Upper lobe of left lung (tissue), 4 donors: Measurements from ENCODE around the gene CBL.

Experiments used
- POLR2A ChIP-seq, 4 donors: fragments of 450-650 bp; IDR thresholded peaks; one replicate each; pipeline ENCODE4 v1.5.1; 2016 to 2017; ENCODE audit warnings: antibody characterized with exemption in 4 of 4, mild to moderate bottlenecking in 2 of 4
- POLR2AphosphoS5 ChIP-seq, 2 donors: sonication (generic); formaldehyde crosslinking; IDR thresholded peaks; one replicate each; pipeline ENCODE4 v1.5.1; 2017; ENCODE audit warnings: antibody characterized with exemption in 2 of 2
- TF ChIP-seq, protein P1 (sequence below), 6 experiments: fragments of 450-650 bp in 4 of 6; fragments of 200-600 bp in 2 of 6; sonication (generic) in 2 of 6; IDR thresholded peaks; one replicate each; pipeline ENCODE4 v1.5.1; 2016 to 2019; ENCODE audit warnings: antibody characterized with exemption in 6 of 6

DNA sequence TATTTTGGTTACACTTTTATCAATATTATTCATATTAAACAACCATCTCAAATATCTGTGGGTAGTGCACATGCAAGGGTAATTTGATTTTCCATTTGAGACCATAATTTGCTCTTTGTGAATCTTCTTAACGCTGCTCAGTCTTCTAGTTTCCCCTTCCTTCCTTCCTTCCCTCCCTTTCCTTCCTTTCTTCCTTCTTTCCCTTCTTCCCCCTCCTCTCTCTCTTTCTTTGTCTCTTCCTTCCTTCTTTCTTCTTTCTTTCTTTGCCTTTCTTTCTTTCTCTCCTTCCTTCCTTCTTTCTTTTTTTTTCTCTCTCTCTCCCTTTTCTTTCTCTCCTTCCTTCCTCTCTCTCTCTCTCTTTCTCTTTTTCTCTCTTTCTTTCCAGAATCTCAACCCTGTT, 124.1 kb downstream of the CBL start:
- no peak for TF ChIP-seq POLR2A (IDR thresholded peaks at IDR 0.05)
- TF ChIP-seq, protein P1, sequence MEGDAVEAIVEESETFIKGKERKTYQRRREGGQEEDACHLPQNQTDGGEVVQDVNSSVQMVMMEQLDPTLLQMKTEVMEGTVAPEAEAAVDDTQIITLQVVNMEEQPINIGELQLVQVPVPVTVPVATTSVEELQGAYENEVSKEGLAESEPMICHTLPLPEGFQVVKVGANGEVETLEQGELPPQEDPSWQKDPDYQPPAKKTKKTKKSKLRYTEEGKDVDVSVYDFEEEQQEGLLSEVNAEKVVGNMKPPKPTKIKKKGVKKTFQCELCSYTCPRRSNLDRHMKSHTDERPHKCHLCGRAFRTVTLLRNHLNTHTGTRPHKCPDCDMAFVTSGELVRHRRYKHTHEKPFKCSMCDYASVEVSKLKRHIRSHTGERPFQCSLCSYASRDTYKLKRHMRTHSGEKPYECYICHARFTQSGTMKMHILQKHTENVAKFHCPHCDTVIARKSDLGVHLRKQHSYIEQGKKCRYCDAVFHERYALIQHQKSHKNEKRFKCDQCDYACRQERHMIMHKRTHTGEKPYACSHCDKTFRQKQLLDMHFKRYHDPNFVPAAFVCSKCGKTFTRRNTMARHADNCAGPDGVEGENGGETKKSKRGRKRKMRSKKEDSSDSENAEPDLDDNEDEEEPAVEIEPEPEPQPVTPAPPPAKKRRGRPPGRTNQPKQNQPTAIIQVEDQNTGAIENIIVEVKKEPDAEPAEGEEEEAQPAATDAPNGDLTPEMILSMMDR (IDR thresholded peaks at IDR 0.05) = no peak
- no peak for TF ChIP-seq POLR2AphosphoS5 (IDR thresholded peaks at IDR 0.05)
